Neuronal stem cell (in vitro differentiated cells): ENCODE measurements around the gene FALEC.

ENCODE experiments used
- DNase-seq: peaks from one replicate; pipeline ENCODE4 v3.0.0-alpha.2; 2013; ENCODE audit warnings: low spot score
- H2AFZ ChIP-seq: one replicate; pipeline ENCODE4 v1.6.1; 2013; ENCODE audit warnings: mild to moderate bottlenecking, low read length, inconsistent platforms
- H2AK5ac ChIP-seq: 2 replicates; pipeline ENCODE4 v1.6.1; 2013; ENCODE audit warnings: low read depth, mild to moderate bottlenecking, inconsistent platforms, low read length, moderate library complexity, mixed read lengths
- H2BK120ac ChIP-seq: 2 replicates; pipeline ENCODE4 v1.6.1; 2013; ENCODE audit warnings: low read depth, mild to moderate bottlenecking, inconsistent platforms, low read length, moderate library complexity, mixed read lengths
- H2BK12ac ChIP-seq: one replicate; pipeline ENCODE4 v1.6.1; 2013; ENCODE audit warnings: low read length, inconsistent platforms
- H2BK15ac ChIP-seq: 2 replicates; pipeline ENCODE4 v1.6.1; 2013; ENCODE audit warnings: mild to moderate bottlenecking, low read length, inconsistent platforms, mixed read lengths
- H2BK5ac ChIP-seq: one replicate; pipeline ENCODE4 v1.6.1; 2013; ENCODE audit warnings: inconsistent platforms, mild to moderate bottlenecking, low read length, moderate library complexity
- H3K14ac ChIP-seq: one replicate; pipeline ENCODE4 v1.6.1; 2013; ENCODE audit warnings: low read length, inconsistent platforms
- H3K18ac ChIP-seq: 2 replicates; pipeline ENCODE4 v1.6.1; 2013; ENCODE audit warnings: low read length, inconsistent platforms
- H3K23ac ChIP-seq: 2 replicates; pipeline ENCODE4 v1.6.1; 2013; ENCODE audit warnings: low read depth, mild to moderate bottlenecking, mixed read lengths, low read length, inconsistent platforms; ENCODE audit not compliant: poor library complexity
- H3K27ac ChIP-seq: replicated peaks from 3 replicates; pipeline ENCODE4 v1.5.1; 2013; ENCODE audit warnings: low read length, inconsistent platforms
- H3K27me3 ChIP-seq, 3 experiments: 2 replicates each; pipeline ENCODE4 v1.6.1; 2013; ENCODE audit warnings: low read length in 3 of 3, mild to moderate bottlenecking in 2 of 3, inconsistent platforms in 1 of 3, low read depth in 1 of 3, mixed read lengths in 1 of 3, moderate library complexity in 1 of 3; ENCODE audit not compliant: control insufficient read depth in 3 of 3, insufficient read depth in 3 of 3
- H3K36me3 ChIP-seq, 2 donors: replicated peaks in 1 of 2; 2 replicates each; pipeline ENCODE4 v1.6.1; 2013; ENCODE audit warnings: low read length in 2 of 2; ENCODE audit not compliant: control insufficient read depth in 2 of 2, insufficient read depth in 2 of 2
- H3K4ac ChIP-seq: 2 replicates; pipeline ENCODE4 v1.6.1; 2013; ENCODE audit warnings: inconsistent platforms, mild to moderate bottlenecking, low read length, moderate library complexity
- H3K4me1 ChIP-seq, 2 donors: 1 replicate in 1 of 2; 2 replicates in 1 of 2; pipeline ENCODE4 v1.6.1; 2013; ENCODE audit warnings: low read length in 2 of 2, low read depth in 1 of 2; ENCODE audit not compliant: control insufficient read depth in 2 of 2, insufficient read depth in 1 of 2
- H3K4me2 ChIP-seq: one replicate; pipeline ENCODE4 v1.6.1; 2013; ENCODE audit warnings: mild to moderate bottlenecking, low read length, inconsistent platforms; ENCODE audit not compliant: insufficient read depth, poor library complexity, severe bottlenecking
- H3K4me3 ChIP-seq, 2 donors: 2 replicates each; pipeline ENCODE4 v1.5.1; 2013; ENCODE audit warnings: low read length in 2 of 2, mild to moderate bottlenecking in 2 of 2, inconsistent platforms in 1 of 2, moderate library complexity in 1 of 2
- H3K79me1 ChIP-seq: one replicate; pipeline ENCODE4 v1.6.1; 2013; ENCODE audit warnings: low read depth, mild to moderate bottlenecking, inconsistent platforms, low read length, moderate library complexity
- H3K9ac ChIP-seq: one replicate; pipeline ENCODE4 v1.6.1; 2013; ENCODE audit warnings: mild to moderate bottlenecking, low read depth, low read length, inconsistent platforms; ENCODE audit not compliant: poor library complexity
- H3K9me3 ChIP-seq, 2 donors: replicated peaks in 1 of 2; 2 replicates each; pipeline versions ENCODE3 to v1.6.1; 2013; ENCODE audit warnings: low read length in 2 of 2, mild to moderate bottlenecking in 2 of 2, inconsistent platforms in 1 of 2, low read depth in 1 of 2, mixed read lengths in 1 of 2, moderate library complexity in 1 of 2; ENCODE audit not compliant: control insufficient read depth in 2 of 2, insufficient read depth in 1 of 2
- H4K8ac ChIP-seq: one replicate; pipeline ENCODE4 v1.6.1; 2013; ENCODE audit warnings: low read depth, mild to moderate bottlenecking, inconsistent platforms, low read length, moderate library complexity
- H4K91ac ChIP-seq: one replicate; pipeline ENCODE4 v1.6.1; 2013; ENCODE audit warnings: low read length, low read depth, mild to moderate bottlenecking, inconsistent platforms; ENCODE audit not compliant: poor library complexity
- WGBS, 2 donors: extraction: QIAGEN DNeasy Blood & Tissue Kit; methylation state at CpG; one replicate each; pipeline ENCODE4 v1.1.7; 2013; ENCODE audit warnings: missing lambda C conversion rate in 2 of 2, mixed read lengths in 1 of 2; ENCODE audit not compliant: insufficient read length in 2 of 2, insufficient replicate concordance in 1 of 2; ENCODE audit errors: extremely low coverage in 2 of 2; 5-methylcytosine and 5-hydroxymethylcytosine counted together

Gene FALEC

GRCh38 chr1:150575518-150576366 is 60.2 kb downstream of the FALEC start:
- WGBS, 2 donors: no CpG with 5 or more reads among the region's 1 CpG
- peaks cover 2% of the 10 kb centered on the region for H3K79me1 ChIP-seq
- H2AK5ac ChIP-seq: no peak overlapping the region
- no peak overlapping the region for H3K4me2 ChIP-seq
- H2BK5ac ChIP-seq: no peak overlapping the region
- peaks cover 8 to 15% of the 10 kb centered on the region in 2 donors for H3K4me1 ChIP-seq
- no peak overlapping the region for H4K91ac ChIP-seq
- no peak overlapping the region for H3K14ac ChIP-seq
- H3K9me3 ChIP-seq: peaks cover 0 to 2% of the 10 kb centered on the region in 2 donors
- DNase-seq: no peak
- no peak overlapping the region for H2BK120ac ChIP-seq
- no peak overlapping the region for H2AFZ ChIP-seq
- no peak overlapping the region for H2BK12ac ChIP-seq
- peaks cover 21 to 79% of the 10 kb centered on the region in 2 donors for H3K36me3 ChIP-seq
- H3K23ac ChIP-seq: no peak overlapping the region
- H3K27me3 ChIP-seq: no peaks in the 10 kb centered on the region
- H3K4ac ChIP-seq: no peak overlapping the region
- H3K4me3 ChIP-seq: peak overlapping the region in 1 of 2 donors; percentile 95
- no peak overlapping the region for H3K27ac ChIP-seq
- H3K18ac ChIP-seq: no peak overlapping the region
- no peak overlapping the region for H4K8ac ChIP-seq
- no peak overlapping the region for H3K9ac ChIP-seq
- no peak overlapping the region for H2BK15ac ChIP-seq

GRCh38 chr1:150576367-150576711 is 60.8 kb downstream of the FALEC start:
- H3K14ac ChIP-seq: no peak overlapping the region
- WGBS, 2 donors: no CpG with 5 or more reads among the region's 4 CpGs
- H3K9me3 ChIP-seq: peaks cover 0 to 2% of the 10 kb centered on the region in 2 donors
- DNase-seq: no peak
- no peak overlapping the region for H3K18ac ChIP-seq
- H2BK120ac ChIP-seq: no peak overlapping the region
- H4K8ac ChIP-seq: no peak overlapping the region
- H4K91ac ChIP-seq: no peak overlapping the region
- H2AK5ac ChIP-seq: no peak overlapping the region
- H2AFZ ChIP-seq: no peak overlapping the region
- no peak overlapping the region for H3K4me2 ChIP-seq
- no peak overlapping the region for H2BK12ac ChIP-seq
- H3K9ac ChIP-seq: no peak overlapping the region
- no peaks in the 10 kb centered on the region for H3K79me1 ChIP-seq
- peaks cover 19 to 74% of the 10 kb centered on the region in 2 donors for H3K36me3 ChIP-seq
- H2BK15ac ChIP-seq: no peak overlapping the region
- H2BK5ac ChIP-seq: no peak overlapping the region
- peaks cover 8 to 15% of the 10 kb centered on the region in 2 donors for H3K4me1 ChIP-seq
- no peak overlapping the region for H3K4ac ChIP-seq
- no peak overlapping the region for H3K27ac ChIP-seq
- H3K27me3 ChIP-seq: no peaks in the 10 kb centered on the region
- H3K23ac ChIP-seq: no peak overlapping the region
- peak overlapping the region in 1 of 2 donors; percentile 95 for H3K4me3 ChIP-seq

GRCh38 chr1:150576794-150577556 is 61.4 kb downstream of the FALEC start:
- WGBS, 2 donors: no CpG with 5 or more reads among the region's 2 CpGs
- H4K8ac ChIP-seq: no peak overlapping the region
- H3K9me3 ChIP-seq: peaks cover 0 to 2% of the 10 kb centered on the region in 2 donors
- H3K9ac ChIP-seq: no peak overlapping the region
- no peak overlapping the region for H2BK12ac ChIP-seq
- H3K18ac ChIP-seq: no peak overlapping the region
- H2BK5ac ChIP-seq: no peak overlapping the region
- no peak overlapping the region for H3K27ac ChIP-seq
- H3K4ac ChIP-seq: no peak overlapping the region
- no peak overlapping the region for H2AFZ ChIP-seq
- H2BK120ac ChIP-seq: no peak overlapping the region
- no peak for DNase-seq
- no peak overlapping the region for H3K23ac ChIP-seq
- H3K14ac ChIP-seq: no peak overlapping the region
- H3K79me1 ChIP-seq: no peaks in the 10 kb centered on the region
- no peak overlapping the region for H4K91ac ChIP-seq
- H3K4me2 ChIP-seq: peak overlapping the region; percentile 63
- no peak overlapping the region for H2BK15ac ChIP-seq
- H3K27me3 ChIP-seq: no peaks in the 10 kb centered on the region
- peaks cover 8 to 15% of the 10 kb centered on the region in 2 donors for H3K4me1 ChIP-seq
- peaks cover 19 to 70% of the 10 kb centered on the region in 2 donors for H3K36me3 ChIP-seq
- H2AK5ac ChIP-seq: no peak overlapping the region
- peak overlapping the region; percentile 72 to 95 for H3K4me3 ChIP-seq
